Right renal cortex interstitium (tissue), 3 donors: Measurements from ENCODE around the gene FAM89B. TPM values are rescaled to one million over a fixed set of nuclear protein-coding genes. Genes with fewer than 3 reads are reported as not detected.
A peak's percentile ranks its signal among the peaks of the same experiment; 100 is the strongest.

Experiments used
- DNase-seq, 3 donors: peaks; one replicate each; pipeline ENCODE4 v3.0.0-alpha.2; 2013; ENCODE audit warnings: low read depth in 3 of 3, low spot score in 2 of 3
- polyA plus RNA-seq, 3 donors: library from polyadenylated mRNA; unstranded; fragments of 120-200 nt; gene quantifications; one replicate each; pipeline ENCODE4 v1.2.1, GENCODE V29; 2013; ENCODE audit not compliant: insufficient read length in 3 of 3

The FAM89B gene
- polyA plus RNA-seq, 3 donors: 15.8 to 22.8 (median 21.7) TPM

DNA sequence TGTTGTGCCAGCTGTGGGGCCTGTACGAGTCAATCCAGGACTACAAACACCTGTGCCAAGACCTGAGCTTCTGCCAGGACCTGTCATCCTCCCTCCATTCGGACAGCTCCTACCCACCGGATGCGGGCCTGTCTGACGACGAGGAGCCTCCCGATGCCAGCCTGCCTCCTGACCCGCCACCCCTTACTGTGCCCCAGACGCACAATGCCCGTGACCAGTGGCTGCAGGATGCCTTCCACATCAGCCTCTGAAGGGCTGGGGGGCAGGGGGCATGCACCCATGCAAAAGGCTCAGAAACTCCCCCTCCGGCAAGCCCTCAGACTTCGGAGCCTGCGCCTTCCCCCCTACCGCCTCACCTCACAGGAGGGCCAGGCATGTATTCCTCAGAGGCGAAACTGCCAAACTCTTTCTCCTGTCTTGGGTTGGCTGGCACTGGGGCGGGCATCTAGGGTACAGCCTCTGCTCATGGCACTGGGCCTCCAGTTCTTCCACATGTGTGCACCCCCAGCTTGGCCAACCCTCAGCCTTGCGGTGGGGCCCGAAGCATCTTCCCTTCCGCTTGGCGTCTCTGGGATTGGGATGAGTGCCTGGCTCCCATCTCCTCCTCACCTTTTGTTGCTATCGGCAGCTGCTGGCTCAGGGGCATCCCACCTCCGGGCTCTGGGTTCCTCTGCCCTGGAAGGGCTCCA is 1.2 kb downstream of the FAM89B start:
- DNase-seq: no peak

DNA sequence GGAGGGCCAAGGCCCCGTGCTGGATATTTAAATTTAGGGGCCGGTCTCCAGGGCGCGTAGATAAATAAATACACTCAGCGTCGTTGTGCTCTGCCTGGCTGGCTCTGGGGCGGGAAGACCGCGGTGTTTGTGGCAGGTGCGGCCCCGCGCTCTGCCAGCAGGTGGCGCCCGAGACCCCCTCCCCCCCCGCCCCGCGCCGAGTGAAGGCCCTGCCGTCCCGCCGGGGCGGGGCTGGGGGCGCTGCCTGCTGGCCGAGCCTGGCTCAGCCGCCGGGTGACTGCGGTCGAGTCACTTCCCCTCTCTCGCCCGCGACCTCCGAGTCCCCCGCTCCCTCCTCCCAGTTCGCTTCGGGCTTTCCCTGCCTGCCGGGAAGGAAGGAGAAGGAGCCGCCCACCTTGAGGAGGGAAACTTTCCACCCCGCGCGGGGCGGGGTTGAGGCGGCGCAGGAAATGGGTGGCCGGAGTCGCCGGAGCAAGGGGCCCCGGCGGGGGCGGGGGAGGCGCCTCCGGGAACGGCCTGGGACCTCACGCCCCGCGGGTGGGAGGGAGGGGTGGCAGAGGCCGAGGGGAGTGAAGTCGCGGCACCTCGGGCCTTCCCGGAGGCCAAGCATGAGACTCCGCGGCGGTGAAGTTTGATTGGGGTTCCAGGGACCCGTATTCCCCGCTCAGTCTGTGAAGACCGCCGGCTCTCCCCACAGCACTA is 1.9 kb downstream of the FAM89B start:
- peak in 1 of 3 donors; percentile 77 for DNase-seq

DNA sequence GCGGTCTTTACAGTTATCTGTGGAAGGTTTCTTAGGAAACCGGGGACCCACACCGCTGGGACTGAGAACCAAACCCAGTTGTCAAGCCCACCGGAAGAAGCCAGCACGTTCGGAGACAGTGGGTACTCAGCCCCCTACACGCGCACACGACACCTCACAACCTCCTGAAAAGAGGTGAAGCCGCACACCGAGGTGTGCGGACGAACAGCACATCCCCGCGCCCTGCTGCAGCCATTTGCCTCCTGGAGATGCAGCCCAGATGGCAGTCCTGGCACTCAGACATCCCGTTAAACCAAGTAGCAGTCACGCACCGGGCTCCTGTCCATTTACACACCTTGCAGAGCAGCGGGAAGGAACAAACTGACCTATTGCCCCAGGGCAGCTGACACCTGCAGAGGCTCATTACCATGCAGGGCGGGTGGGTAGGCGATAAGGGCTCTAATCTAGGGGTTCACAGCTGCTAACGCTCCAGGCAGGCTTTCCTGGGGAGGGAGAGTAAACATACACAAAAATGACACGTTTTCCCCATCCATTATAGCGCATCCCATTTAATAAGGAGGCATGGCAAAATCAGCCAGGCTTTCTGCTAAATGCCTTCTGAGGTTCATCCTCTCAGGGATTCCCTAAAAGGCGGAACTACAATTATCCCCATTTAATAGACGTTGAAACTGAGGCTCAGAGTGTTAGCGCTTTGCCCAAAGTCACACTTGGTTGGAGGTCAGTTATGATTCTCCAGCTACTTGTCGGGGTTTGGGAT is 2.7 kb downstream of the FAM89B start:
- DNase-seq: no peak

DNA sequence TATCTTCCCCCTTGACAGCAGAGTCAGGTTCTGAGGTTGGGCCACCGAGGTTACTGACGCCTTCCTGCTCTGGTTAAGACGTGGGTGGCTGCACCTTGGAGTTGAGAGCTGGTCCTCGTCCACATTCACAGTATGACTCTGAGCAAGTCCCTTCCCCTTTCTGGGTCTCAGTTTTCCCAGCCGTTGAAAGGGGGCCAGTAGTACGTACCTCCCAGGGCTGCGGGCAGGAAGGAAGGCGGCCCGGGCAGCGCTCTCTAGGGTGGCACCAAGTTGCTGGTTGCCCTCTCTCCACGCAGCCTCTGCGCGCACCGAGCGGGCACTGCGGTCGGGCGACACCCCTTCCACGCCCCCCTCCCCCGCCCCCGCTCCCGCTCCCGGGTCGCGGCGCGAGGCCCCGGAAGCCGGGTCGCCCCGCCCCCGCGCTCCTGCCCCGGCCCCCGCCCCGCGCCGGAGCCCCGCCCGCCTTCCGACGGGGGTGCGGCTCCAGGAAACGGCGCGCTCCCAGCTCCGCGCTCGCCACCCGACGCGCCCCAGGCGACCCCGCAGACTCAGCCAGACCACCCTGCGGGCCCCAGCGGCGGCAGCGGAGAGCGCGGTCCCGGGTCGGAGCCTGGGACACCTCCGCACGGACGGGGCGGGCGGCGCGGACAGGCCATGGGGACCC is 3.4 kb downstream of the FAM89B start, which contains the start of gene EHBP1L1:
Gene EHBP1L1, plus strand, starts transcription at position 486 of the 664 bp plus-strand sequence. CDS start 250 bp downstream, outside the sequence.
- DNase-seq: no peak

DNA sequence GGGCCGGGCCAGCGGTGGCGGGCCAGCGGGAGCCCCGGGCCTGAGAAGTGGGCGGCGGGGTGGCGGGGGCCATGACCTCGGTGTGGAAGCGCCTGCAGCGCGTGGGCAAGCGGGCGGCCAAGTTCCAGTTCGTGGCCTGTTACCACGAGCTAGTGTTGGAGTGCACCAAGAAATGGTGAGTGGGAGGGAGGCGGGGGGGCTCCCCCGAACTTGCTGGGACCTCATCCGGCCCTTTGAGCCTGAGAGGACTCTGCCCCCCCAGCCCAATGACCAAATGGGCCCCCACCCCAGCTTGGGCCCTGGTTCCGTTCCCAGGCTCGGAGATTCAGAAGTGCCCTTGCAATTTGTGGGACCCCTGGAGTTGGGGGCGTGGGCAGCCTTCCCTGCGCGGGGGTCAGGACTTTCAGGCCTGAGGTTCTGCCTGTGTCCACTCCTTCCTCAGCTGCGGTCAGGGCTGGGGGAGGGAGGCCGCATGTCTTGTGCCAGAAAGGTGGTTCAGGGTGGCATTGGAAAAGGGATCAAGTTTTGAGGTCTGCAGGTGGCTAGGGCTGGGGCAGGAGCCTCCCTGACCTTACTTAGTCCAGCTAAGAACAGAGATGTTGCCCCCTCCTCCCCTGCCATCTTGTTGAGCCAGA is 4.0 kb downstream of the FAM89B start:
- no peak for DNase-seq

DNA sequence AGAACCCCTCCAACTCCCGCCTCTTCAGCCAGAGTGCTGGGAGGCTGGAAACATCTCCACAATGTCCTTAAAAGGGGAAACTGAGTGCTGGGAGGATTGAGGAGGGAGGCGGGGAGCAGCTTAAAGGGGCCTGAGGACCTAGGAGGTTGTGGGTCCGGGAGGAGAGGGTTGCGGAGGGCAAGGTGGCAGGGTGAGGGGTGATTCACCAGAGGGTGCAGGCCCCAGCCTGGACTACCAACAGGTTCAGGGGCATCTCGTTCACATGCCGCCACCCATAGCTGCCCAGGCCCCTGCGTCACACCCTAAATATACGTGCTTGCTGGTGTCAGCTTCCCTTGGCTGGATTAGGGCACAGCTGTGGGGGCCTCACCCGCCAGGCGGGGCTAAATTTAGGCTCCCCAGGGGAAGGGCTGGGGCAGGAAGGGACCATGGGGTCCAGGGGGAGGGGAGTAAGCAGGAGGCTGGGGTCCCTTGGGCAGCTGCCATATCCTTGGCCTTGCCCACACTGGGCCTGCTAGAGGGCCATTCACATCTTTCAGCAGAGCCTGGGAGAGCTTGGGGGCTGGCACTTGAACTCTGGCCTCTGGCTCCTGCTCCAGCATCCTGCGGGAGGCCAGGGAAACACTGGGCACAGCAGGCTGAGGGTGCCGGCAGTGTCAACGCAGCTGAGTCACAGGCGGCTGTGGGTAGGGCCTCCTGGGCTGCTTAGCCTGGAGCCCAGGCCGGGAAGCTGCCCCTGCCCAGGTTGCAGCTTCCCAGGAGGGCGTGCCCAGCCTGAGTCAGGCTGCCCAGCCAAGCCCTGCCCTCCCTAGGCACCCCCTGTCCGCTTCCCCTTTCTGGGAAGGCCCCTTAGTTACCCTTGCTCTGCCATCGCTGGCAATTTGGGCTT is 4.8 kb downstream of the FAM89B start:
- DNase-seq: no peak

GRCh38 chr11:65577756-65578109 is 5.4 kb downstream of the FAM89B start:
- no peak for DNase-seq

DNA sequence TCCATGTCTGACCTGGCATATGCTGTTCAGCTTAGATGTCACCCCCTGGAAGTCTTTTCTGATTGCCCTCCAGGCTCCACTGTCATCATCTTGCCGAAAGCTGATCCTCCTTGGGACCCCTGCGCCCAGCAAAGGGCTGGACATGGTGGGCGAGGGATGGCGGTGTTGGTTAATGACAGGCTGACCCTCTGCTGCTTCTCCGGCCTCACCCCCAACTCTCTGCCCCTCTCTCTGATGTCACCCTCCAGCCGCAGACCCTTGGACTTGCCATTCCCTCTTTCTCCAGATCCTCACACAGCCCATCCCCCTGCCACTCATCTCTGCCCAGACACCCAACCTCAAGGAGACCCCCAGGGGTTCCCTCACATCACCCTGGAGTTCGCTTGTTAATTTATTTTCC is 5.8 kb downstream of the FAM89B start:
- no peak for DNase-seq

- no peak for DNase-seq
Measured at GRCh38 chr11:65578667-65579066, 6.3 kb downstream of the FAM89B start.

DNA sequence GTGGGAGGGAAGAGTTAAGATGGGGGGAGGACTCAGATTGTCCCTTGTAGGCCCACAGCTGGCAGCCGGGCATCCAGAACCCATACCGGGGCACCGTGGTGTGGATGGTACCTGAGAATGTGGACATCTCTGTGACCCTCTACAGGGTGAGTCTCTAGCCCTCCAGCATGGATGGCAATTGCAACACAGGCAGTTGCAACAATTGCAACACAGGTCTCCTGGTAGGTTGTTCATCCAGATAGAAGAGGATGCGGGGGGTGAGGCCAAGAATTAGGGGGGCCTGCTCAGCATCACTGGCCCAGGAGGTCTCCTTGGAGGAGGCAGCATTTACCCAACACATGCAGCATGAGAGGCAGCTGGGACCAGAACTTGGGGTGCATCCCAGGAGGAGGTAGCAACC is 7.0 kb downstream of the FAM89B start:
- DNase-seq: no peak

- no peak for DNase-seq
Measured at GRCh38 chr11:65580031-65580692, 7.8 kb downstream of the FAM89B start.

DNA sequence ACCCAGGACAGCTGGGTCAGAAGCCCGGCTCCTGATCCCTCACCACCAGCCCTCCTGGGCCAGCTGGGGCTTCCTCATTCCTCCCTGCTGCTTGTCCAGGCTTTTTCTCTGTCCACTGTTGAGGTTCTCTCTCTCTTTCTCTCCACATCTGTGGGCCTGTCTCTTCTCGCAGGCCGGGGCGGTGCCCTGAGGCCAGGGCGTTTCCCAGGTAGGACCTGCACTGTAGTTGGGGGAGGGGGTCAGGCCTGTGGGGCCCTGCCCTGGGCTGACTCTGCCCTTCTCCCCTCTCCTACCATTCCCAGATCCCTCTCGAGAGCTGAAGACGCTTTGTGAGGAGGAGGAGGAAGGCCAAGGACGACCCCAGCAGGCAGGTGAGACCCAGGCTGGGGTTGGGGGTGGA is 8.4 kb downstream of the FAM89B start:
- no peak for DNase-seq

DNA sequence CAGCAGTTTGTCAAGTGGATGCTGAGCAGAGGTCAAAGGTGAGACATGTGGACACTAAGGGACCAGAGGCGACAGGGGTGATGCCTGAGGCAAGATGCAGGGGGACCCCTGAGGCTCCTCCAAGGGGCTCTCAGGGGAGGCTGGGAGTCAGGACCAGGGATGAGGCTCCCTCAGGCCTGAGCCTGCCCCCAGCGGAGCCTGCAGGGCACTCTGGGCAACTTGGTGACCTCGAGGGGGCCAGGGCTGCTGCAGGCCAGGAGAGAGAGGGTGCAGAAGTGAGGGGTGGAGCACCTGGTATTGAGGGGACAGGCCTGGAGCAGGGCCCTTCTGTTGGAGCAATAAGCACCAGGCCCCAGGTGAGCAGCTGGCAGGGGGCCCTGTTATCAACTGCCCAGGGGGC is 9.6 kb downstream of the FAM89B start:
- no peak for DNase-seq

GRCh38 chr11:65583589-65583988 is 11.3 kb downstream of the FAM89B start:
- no peak for DNase-seq

GRCh38 chr11:65584106-65584505 is 11.8 kb downstream of the FAM89B start:
- no peak for DNase-seq

GRCh38 chr11:65584723-65585171 is 12.4 kb downstream of the FAM89B start:
- no peak for DNase-seq

DNA sequence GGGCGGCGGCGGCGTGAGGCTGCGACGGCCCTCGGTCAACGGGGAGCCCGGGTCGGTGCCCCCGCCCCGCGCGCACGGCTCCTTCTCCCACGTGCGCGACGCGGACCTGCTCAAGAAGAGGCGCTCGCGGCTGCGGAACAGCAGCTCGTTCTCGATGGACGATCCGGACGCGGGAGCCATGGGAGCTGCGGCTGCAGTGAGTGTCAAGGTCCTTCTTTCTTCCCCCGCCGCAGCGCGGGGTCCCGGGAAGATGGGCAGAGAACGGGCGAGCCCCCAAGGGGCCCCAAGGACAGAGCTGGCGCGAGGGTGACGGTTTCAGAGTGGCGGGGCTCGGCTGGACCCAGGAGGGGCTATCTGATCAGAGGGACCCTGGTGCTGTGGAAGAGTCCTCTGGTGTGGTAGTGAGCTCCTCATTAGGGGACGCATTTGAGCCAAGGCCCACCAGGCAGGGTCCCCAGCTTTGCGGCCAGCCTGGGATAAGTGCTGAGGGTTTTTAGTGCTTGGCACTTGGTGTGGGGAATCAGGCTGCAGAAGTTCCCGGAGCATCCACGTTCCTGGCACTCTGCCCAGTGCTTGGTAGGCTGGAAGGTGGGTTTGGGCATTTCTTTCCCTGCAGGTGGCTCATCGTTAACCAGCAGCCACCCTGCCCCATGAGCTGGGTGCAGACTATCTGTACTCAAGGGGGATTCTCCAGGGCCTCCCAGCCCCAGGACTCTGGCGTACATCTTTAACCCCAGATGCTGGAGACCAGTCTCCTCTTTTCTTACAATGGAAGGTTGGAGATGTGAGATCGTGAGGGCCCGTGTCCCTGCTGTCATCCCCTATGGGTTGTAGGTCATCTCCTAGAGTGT is 13.3 kb downstream of the FAM89B start:
- DNase-seq: no peak

GRCh38 chr11:65586247-65586630 is 13.9 kb downstream of the FAM89B start:
- DNase-seq: no peak
